Activated T-cell treated with anti-CD3 and anti-CD28 coated beads, Interleukin-2, amount 50 U/mL, for 72 hours (primary cell): ENCODE results near the gene BIN1. TPM values are rescaled to one million over a fixed set of nuclear protein-coding genes. Genes with fewer than 3 reads are reported as not detected.

Source experiments
- ATAC-seq, 2 donors: fragments of 150-1000 bp; cut with Tn5 transposase; replicated peaks in 1 of 2; 2 replicates each; pipeline ENCODE4 v1.10.0; 2021; ENCODE audit warnings: moderate library complexity in 2 of 2, mild to moderate bottlenecking in 1 of 2
- DNase-seq, 2 donors: peaks; one replicate each; pipeline ENCODE4 v3.0.0; 2021 to 2022; ENCODE audit warnings: mixed read lengths in 1 of 2
- H3K27ac Mint-ChIP-seq: one replicate; pipeline ENCODE4 v1.8.0; 2022; ENCODE audit warnings: mild to moderate bottlenecking, moderate library complexity, mixed read lengths
- H3K27me3 Mint-ChIP-seq: one replicate; pipeline ENCODE4 v1.8.0; 2022; ENCODE audit warnings: low read depth, mixed read lengths
- H3K36me3 Mint-ChIP-seq, 2 donors: one replicate each; pipeline ENCODE4 v1.8.0; 2022; ENCODE audit warnings: mixed read lengths in 2 of 2, mild to moderate bottlenecking in 1 of 2; ENCODE audit not compliant: insufficient read depth in 2 of 2
- H3K4me1 Mint-ChIP-seq: one replicate; pipeline ENCODE4 v1.8.0; 2022; ENCODE audit warnings: low read depth, mixed read lengths
- H3K4me3 Mint-ChIP-seq, 2 donors: one replicate each; pipeline ENCODE4 v1.8.0; 2022; ENCODE audit warnings: mild to moderate bottlenecking in 2 of 2, mixed read lengths in 2 of 2, moderate library complexity in 2 of 2
- H3K9me3 Mint-ChIP-seq, 2 donors: one replicate each; pipeline ENCODE4 v1.8.0; 2022; ENCODE audit warnings: mixed read lengths in 2 of 2
- total RNA-seq, 2 donors: library from RNA; stranded (reverse); gene quantifications; one replicate each; pipeline ENCODE4 v1.2.3, GENCODE V29; 2022

The BIN1 gene
- total RNA-seq, 2 donors from 2014 or later: 87.3 to 127 TPM

DNA sequence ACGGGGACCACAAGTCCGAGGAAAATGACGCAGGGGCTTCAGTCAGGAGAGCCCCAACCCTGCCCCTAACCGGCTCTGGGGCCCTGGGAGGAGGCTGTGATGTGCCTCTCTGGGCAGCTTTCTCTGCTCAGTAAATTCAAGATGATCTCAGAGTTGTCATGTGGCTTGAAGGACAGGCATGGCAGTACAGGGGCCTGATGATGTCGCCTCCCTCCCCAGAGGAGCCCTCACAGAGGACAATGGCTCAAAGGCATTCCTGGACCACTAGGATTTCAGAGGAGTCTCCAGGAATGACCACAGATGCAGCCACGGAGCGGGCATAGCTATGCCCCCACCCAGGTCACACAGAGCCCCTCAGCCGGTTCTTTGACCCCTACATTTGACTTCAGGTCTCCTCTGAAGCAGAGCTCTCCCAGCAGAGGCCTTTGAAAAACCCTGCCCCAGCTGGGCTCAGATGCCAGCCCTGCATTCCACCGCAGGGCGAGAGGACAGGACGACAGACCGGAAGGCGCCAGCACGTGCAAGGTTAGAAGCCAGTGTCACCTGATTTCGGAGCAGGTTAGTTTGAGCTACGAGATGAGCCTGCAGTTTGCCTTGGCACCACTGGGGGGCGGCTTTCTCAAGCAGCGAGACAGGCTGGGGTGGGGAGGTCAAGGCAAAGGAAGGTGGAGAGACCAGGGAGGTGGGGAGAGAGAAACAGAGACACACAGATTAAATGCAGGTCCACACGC lies 39.2 kb downstream of the BIN1 start:
- peaks cover 41% of the 10 kb centered on the region for H3K4me1 Mint-ChIP-seq
- peak; percentile 71 to 81 for DNase-seq
- no peak overlapping the region for H3K4me3 Mint-ChIP-seq
- no peaks in the 10 kb centered on the region for H3K9me3 Mint-ChIP-seq
- H3K27ac Mint-ChIP-seq: no peak overlapping the region
- H3K36me3 Mint-ChIP-seq: no peaks in the 10 kb centered on the region
- ATAC-seq: peak; percentile 14 to 18
- no peaks in the 10 kb centered on the region for H3K27me3 Mint-ChIP-seq

DNA sequence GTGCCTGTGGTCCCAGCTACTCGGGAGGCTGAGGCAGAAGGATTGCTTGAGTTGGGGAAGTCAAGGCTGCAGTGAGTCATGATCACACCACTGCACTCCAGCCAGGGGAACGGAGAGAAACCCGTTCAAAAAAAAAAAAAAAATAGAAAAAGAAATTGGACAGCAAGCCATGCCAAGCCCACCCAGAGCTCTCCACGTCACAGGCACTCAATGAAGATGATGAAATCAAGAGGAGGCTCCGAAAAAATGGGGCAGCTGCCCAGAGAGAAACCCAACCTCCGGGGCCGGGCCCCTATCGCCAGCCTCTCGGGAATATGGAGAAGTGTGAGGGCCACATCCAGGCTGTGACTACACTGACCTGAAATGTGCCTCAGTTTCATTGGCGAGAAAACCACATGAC lies 40.0 kb downstream of the BIN1 start:
- Mint-ChIP-seq H3K27ac (no peak overlapping the region), H3K27me3 (no peaks in the 10 kb centered on the region), H3K4me1 (peaks cover 41% of the 10 kb centered on the region), H3K36me3 (peaks cover 0 to 1% of the 10 kb centered on the region in 2 donors), H3K4me3 (no peak overlapping the region), H3K9me3 (no peaks in the 10 kb centered on the region)
- DNase-seq (no peak), ATAC-seq (no peak)

DNA sequence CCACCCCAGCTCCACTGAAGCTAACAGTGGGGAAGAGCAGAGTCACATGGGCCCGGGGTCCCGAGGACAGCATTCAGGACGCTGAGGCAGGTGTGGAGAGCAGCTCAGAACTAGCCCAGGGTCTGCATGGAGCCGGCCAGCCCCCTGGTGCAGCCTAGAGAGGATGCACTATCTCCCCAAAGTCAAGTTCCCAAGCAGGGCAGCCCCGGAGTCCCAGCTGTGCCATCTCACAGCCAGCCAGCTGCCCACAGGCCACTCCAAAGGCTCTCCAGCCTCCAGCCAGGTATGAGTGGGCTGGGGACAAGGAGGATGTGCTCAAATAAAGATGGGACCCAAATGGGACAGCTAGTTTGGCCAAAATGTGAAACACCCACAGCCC lies 41.0 kb downstream of the BIN1 start:
- Mint-ChIP-seq H3K4me3 (no peak overlapping the region), H3K4me1 (peaks cover 39% of the 10 kb centered on the region), H3K36me3 (peaks cover 0 to 1% of the 10 kb centered on the region in 2 donors)

DNA sequence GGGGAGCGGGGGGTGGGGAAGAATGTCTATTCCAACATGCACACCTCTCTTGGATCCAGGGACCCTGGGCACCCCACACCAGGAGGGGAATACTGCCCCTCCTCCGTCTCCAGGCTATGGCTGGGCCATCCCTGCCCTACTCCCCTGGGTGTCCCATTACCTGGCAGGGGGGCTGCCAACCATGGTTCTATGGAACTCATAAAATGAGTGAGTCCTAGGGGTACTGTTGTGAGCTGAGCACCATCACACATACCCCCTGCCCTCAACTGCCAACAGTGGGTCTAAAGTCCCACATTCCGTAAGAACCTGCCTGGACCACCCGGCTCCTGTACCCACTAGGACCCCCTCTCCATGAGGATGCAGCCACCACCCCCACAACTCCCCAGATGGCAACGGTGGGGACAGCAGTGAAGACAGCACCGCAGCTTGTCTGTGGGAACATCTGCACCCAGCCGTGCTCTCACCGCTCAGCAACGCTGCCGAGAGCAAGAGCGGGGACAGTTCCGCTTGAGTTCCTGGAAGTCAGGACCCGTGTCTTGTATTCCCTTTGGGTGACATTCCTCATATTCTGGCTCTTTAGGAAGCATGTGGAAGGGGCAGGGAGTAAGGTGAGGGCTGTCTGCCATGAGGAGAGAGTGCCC lies 41.5 kb downstream of the BIN1 start:
- peak overlapping the region; percentile 82 for H3K27ac Mint-ChIP-seq
- peaks cover 34% of the 10 kb centered on the region for H3K4me1 Mint-ChIP-seq

More for the DNA sequence above, 41.0 kb downstream of the BIN1 start:
- H3K27ac Mint-ChIP-seq: no peak overlapping the region
- H3K9me3 Mint-ChIP-seq: no peaks in the 10 kb centered on the region
- no peak for ATAC-seq
- DNase-seq: no peak
- H3K27me3 Mint-ChIP-seq: no peaks in the 10 kb centered on the region

DNA sequence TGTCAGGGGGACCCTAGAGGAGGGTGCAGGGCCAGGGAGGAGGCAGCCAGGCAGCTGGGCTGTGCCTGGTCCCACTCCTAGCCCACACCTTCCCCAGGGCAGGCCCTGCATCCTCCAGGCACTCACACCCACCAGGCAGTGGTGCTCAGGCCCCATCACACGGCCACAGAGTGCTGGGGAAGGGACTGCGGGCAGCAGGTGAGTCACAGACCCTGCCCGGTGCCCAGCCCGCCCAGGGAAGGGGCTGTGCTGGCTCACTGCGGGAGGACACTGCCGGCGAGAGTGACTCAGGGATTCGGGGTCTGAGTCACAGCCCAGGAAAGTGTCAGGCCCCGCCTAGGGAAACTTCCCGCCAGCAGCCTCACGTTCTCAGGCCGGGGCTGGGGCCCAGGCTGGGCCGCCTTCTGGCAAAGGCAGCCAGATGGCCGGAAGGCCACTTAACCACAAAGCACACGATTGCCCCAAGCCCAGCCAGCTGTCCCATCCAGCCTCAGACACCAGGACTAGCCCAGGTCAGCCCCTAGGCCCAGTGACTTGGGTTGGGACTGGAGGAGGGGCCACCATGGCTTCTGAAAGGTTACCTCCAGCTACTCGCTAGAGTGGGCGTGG lies 42.2 kb downstream of the BIN1 start:
- ATAC-seq (peak; percentile 96 to 97), DNase-seq (peak; percentile 89 to 91)
- H3K27ac Mint-ChIP-seq: peak overlapping the region; percentile 63
- H3K4me3 Mint-ChIP-seq: peak overlapping the region; percentile 27 to 62
- peaks cover 0 to 1% of the 10 kb centered on the region in 2 donors for H3K36me3 Mint-ChIP-seq
- no peaks in the 10 kb centered on the region for H3K27me3 Mint-ChIP-seq
- H3K9me3 Mint-ChIP-seq: no peaks in the 10 kb centered on the region
- peaks cover 30% of the 10 kb centered on the region for H3K4me1 Mint-ChIP-seq

More for the DNA sequence above, 41.5 kb downstream of the BIN1 start:
- Mint-ChIP-seq H3K4me3 (peak overlapping the region; percentile 31 to 62), H3K36me3 (peaks cover 0 to 1% of the 10 kb centered on the region in 2 donors), H3K27me3 (no peaks in the 10 kb centered on the region), H3K9me3 (no peaks in the 10 kb centered on the region)
- DNase-seq (no peak), ATAC-seq (no peak)

DNA sequence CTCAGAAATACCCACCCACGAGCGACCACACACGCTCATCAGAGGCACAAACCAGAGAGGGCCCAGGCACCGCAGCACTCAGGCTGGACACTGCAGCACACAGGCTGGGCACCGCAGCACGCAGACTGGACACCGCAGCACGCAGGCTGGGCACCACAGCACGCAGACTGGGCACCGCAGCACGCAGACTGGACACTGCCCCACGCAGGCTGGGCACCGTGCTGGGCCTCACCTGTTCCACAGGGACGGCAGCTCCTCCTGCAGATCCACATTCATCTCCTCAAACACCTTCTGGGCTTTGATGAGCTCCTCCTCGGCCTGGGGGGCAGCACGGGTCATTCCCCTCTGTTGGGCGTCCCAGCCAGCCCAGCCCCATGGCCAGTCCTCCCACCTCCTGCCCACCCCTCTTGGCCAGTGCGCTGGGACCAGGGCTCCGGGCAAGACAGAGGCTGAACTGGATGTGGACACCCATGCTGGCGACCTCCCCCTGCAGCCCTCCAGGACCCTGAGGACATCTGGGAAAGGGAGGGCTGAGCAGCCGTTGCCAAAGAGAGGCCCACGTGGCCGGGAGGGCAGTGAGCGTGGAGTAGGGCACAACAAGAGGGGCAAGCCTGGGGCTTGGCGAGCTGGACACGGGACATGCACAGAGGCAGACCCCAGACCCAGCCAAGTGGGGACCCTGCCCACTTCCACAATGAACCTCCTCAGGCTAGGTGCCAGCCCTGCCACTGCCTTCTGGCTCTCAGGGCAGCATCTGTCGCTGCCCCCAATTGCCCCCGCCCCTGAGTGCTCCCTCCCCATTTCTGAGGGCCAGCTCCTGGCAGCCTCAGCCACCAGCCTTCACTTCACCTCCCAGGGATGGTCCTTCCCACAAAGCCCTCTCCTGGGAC lies 43.0 kb downstream of the BIN1 start:
- DNase-seq: no peak
- Mint-ChIP-seq H3K27ac (no peak overlapping the region), H3K4me1 (peaks cover 30% of the 10 kb centered on the region), H3K27me3 (no peaks in the 10 kb centered on the region), H3K36me3 (peaks cover 0 to 1% of the 10 kb centered on the region in 2 donors), H3K9me3 (no peaks in the 10 kb centered on the region), H3K4me3 (peak overlapping the region in 1 of 2 donors; percentile 36)
- ATAC-seq: no peak

DNA sequence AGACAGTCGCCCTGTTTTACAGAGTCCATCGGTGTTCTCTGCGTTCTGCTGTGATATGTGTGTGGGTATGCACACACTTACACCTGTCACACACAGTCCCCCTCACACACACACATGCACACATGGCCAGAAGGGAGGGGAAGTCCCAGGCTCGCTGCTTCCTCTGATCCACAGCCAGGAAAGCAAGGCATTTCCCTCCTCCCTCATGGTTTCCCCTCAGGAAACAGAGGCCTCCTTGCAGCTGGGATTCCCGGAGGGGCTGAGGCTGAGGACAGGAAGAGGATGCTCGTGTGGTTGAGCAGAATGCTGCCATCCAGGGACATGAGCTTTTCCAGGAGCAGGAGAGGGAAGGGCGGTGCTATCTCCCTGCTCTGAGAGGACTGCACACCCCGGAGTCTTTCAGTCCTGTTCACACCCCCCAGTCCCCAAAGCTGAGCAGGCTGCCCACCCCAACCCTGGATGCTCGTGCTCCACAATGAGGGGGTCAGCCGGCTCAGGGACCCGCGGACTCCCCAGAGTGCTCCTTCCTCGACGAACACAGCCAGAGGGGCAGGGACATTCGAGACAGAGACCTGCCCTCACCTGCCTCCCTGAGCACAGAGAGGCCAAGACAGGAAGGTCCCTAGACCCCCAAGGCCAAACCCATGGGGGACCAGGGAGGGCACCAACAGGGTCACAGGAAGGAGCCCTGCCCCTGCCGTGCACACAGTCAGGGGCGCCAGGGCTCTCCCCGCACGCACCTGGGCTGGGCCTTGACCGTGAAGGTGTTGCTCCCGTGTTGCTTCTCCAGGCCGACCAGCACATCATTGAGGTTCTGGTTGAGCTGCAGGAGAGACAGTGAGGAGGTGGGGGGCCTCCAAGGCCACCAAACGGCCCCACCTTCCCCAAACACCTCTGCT lies 45.3 kb downstream of the BIN1 start:
- Mint-ChIP-seq H3K4me1 (peaks cover 21% of the 10 kb centered on the region), H3K27ac (no peak overlapping the region), H3K9me3 (no peaks in the 10 kb centered on the region), H3K36me3 (peaks cover 0 to 1% of the 10 kb centered on the region in 2 donors), H3K4me3 (no peak overlapping the region), H3K27me3 (no peaks in the 10 kb centered on the region)
- ATAC-seq (no peak), DNase-seq (no peak)

DNA sequence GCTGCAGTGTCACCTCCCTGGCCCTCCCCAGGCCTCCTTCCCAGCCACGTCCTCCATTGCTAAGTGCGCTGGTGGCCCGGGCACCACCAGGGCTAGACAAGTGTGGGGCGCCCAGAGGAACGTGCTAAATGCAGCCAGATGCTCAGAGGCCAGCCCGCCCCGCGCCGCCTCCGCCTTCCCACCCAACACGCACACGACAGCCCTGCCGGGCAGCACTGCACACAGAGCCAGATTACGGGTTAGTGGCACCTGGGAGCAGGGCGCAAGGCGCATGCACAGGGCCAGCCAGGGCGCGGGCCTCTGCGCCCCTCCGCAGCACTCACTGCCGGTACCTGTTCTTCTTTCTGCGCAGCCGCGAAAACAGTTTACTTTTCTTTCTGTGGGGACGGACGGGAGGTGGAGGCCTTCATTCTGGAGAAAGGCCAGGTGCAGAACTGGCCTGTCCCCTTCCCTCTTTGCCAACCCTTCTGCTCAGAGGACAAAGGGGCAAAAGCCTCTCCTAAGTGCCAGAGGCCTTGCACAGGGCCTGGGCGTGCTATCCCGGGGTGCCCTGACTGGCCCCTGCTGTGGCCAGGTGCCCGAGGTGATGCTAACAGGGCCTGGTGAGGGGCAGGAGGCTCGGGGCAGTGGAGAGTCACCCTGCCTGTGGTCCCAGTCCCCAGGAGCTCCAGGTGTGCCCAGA lies 46.5 kb downstream of the BIN1 start:
- no peak for DNase-seq
- Mint-ChIP-seq H3K27ac (no peak overlapping the region), H3K9me3 (no peaks in the 10 kb centered on the region), H3K27me3 (no peaks in the 10 kb centered on the region), H3K36me3 (peaks cover 0 to 5% of the 10 kb centered on the region in 2 donors), H3K4me3 (no peak overlapping the region), H3K4me1 (peaks cover 12% of the 10 kb centered on the region)
- no peak for ATAC-seq

DNA sequence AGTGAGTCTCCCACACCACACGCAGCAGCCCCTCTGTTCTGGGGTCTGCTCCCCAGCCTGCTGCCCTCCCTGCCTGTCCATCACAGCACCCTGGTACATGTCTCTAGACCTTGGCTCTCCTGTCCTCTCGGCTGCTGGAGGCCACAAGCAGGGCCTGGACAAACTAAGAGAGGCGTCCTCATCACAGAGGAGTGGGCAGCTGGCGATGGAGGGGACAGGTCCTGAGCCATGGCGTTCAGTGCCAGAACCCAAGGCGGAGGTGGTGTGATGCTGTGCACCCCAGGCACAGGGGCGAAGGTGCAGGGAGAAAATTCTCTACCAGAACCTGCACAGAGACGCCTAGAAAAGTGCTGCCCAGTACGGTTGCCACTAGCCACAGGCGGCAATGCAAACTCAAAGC lies 47.4 kb downstream of the BIN1 start:
- H3K9me3 Mint-ChIP-seq: no peaks in the 10 kb centered on the region
- H3K36me3 Mint-ChIP-seq: peaks cover 0 to 5% of the 10 kb centered on the region in 2 donors
- H3K4me1 Mint-ChIP-seq: peaks cover 3% of the 10 kb centered on the region
- DNase-seq: no peak
- ATAC-seq: no peak
- H3K27me3 Mint-ChIP-seq: no peaks in the 10 kb centered on the region
- no peak overlapping the region for H3K27ac Mint-ChIP-seq
- H3K4me3 Mint-ChIP-seq: no peak overlapping the region

DNA sequence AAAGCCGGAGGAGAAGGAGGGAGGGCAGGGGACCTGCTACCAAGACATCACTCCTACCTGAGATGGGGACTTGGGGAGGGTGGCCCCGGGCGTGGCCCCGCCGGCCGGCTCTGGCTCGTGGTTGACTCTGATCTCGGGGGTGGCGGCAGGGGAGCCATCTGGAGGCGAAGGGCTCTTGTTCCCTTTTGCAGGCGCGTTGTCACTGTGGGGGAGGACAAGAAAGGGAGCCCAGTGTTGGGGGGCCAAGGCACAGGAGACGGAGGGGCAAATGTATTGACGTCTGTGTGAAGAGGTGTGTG lies 48.1 kb downstream of the BIN1 start:
- ATAC-seq: no peak
- H3K36me3 Mint-ChIP-seq: peaks cover 0 to 5% of the 10 kb centered on the region in 2 donors
- no peaks in the 10 kb centered on the region for H3K27me3 Mint-ChIP-seq
- H3K9me3 Mint-ChIP-seq: no peaks in the 10 kb centered on the region
- H3K4me1 Mint-ChIP-seq: no peaks in the 10 kb centered on the region
- H3K27ac Mint-ChIP-seq: no peak overlapping the region
- DNase-seq: no peak
- H3K4me3 Mint-ChIP-seq: no peak overlapping the region

DNA sequence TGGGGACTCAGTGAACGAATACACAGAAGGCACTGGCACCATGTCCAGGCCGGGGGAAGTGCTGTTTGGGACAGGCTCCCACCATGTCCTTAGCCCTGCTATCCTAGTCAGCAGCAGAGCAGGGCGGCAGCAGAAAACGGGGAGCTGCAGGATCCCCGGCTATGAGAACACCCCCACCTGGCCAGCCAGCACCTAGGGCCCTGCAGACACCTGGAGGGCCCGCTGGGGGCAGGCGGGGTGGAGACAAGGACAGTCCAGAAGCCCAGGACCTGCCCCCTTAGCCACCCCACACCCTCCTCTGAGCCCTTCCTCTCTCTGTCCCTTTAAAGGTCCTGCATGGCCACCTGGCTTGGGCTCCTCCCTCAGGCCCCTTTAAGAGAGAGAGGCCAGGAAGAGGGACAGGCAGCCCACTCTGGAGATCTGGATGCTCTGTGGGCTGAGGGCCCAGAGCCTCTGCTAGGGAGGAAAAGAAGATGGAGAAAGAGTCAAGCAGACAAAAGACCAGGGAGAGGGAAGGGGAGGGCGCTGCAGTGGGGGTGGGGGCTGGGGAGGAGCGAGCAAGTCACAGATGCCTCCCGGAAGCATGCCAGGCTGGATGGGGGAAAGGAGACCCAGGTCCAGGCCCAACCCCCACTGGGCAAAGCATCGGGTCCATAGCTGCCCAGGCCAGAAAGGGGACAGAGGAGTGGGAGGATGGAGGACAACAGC lies 48.6 kb downstream of the BIN1 start:
- Mint-ChIP-seq H3K36me3 (peaks cover 0 to 5% of the 10 kb centered on the region in 2 donors), H3K4me1 (no peaks in the 10 kb centered on the region), H3K4me3 (no peak overlapping the region), H3K27ac (no peak overlapping the region), H3K9me3 (no peaks in the 10 kb centered on the region), H3K27me3 (no peaks in the 10 kb centered on the region)
- DNase-seq (no peak), ATAC-seq (no peak)
